NB4 (cell line): ENCODE results near the gene SLC35E1.

Experiments used
- DNase-seq: peaks from one replicate; pipeline ENCODE4 v3.0.0; 2010; ENCODE audit warnings: low read depth
- H3K4me3 ChIP-seq: one replicate; pipeline ENCODE4 v1.5.1; 2011; ENCODE audit warnings: mild to moderate bottlenecking, low read depth, low read length, moderate library complexity
- CTCF ChIP-seq: IDR thresholded peaks from one replicate; pipeline ENCODE4 v1.5.1; 2012; ENCODE audit warnings: low read depth, low read length
- MAX ChIP-seq: IDR thresholded peaks from 2 replicates; pipeline ENCODE4 v1.6.1; 2011; ENCODE audit warnings: low read depth, low read length
- MYC ChIP-seq: IDR thresholded peaks from 2 replicates; pipeline ENCODE4 v1.6.1; 2011; ENCODE audit warnings: low read depth, low read length
- POLR2A ChIP-seq: IDR thresholded peaks from 2 replicates; pipeline ENCODE4 v1.6.1; 2011; ENCODE audit warnings: mild to moderate bottlenecking; ENCODE audit not compliant: insufficient read length; ENCODE audit errors: extremely low read depth

SLC35E1 gene

GRCh38 chr19:16566161-16566560, 6.1 kb downstream of the SLC35E1 start:
- H3K4me3 ChIP-seq = no peak overlapping the region
- no peak for DNase-seq
- TF ChIP-seq CTCF (no peak), MYC (no peak), MAX (no peak)

GRCh38 chr19:16564842-16565241, 7.4 kb downstream of the SLC35E1 start:
- H3K4me3 ChIP-seq = no peak overlapping the region

GRCh38 chr19:16562608-16563025, 9.6 kb downstream of the SLC35E1 start:
- no peak for DNase-seq
- TF ChIP-seq POLR2A (no peak), MAX (no peak), MYC (no peak), CTCF (no peak)

More at GRCh38 chr19:16564842-16565241, 7.4 kb downstream of the SLC35E1 start:
- no peak for TF ChIP-seq MYC
- TF ChIP-seq POLR2A = no peak
- no peak for TF ChIP-seq CTCF
- no peak for TF ChIP-seq MAX
- no peak for DNase-seq

GRCh38 chr19:16561382-16561781, 10.8 kb downstream of the SLC35E1 start:
- H3K4me3 ChIP-seq = no peak overlapping the region
- no peak for DNase-seq
- TF ChIP-seq MAX (no peak), MYC (no peak), CTCF (no peak), POLR2A (no peak)

More at GRCh38 chr19:16562608-16563025, 9.6 kb downstream of the SLC35E1 start:
- H3K4me3 ChIP-seq = no peak overlapping the region

GRCh38 chr19:16559780-16560276, 12.4 kb downstream of the SLC35E1 start:
- TF ChIP-seq MAX = no peak
- TF ChIP-seq MYC = no peak
- TF ChIP-seq POLR2A = no peak
- TF ChIP-seq CTCF = no peak
- no peak for DNase-seq
- no peak overlapping the region for H3K4me3 ChIP-seq
